Chondrocyte (in vitro differentiated cells): ENCODE data around the gene DLEC1. TPM values are rescaled to one million over a fixed set of nuclear protein-coding genes. Genes with fewer than 3 reads are reported as not detected.

ENCODE experiments used
- DNase-seq: peaks from one replicate; pipeline ENCODE4 v3.0.0; 2021; ENCODE audit warnings: mixed read lengths, low spot score
- H3K27ac Mint-ChIP-seq: one replicate; pipeline ENCODE4 v1.8.0; 2021; ENCODE audit warnings: mild to moderate bottlenecking, moderate library complexity, mixed read lengths; ENCODE audit not compliant: unreplicated experiment
- H3K27me3 Mint-ChIP-seq: 2 replicates; pipeline ENCODE4 v1.8.0; 2021; ENCODE audit warnings: low read depth, mixed read lengths
- H3K36me3 Mint-ChIP-seq: 2 replicates; pipeline ENCODE4 v1.8.0; 2021; ENCODE audit warnings: low read depth, mixed read lengths
- H3K4me1 Mint-ChIP-seq: 2 replicates; pipeline ENCODE4 v1.8.0; 2021; ENCODE audit warnings: low read depth, mild to moderate bottlenecking, mixed read lengths
- H3K4me3 Mint-ChIP-seq: one replicate; pipeline ENCODE4 v1.8.0; 2021; ENCODE audit warnings: mild to moderate bottlenecking, moderate library complexity, mixed read lengths; ENCODE audit not compliant: unreplicated experiment
- H3K9me3 Mint-ChIP-seq: 2 replicates; pipeline ENCODE4 v1.8.0; 2021; ENCODE audit warnings: low read depth, mixed read lengths
- CTCF ChIP-seq: fragments of 200-600 bp; sonication (generic); IDR thresholded peaks from 2 replicates; pipeline ENCODE4 v1.5.0; 2021; ENCODE audit warnings: antibody characterized with exemption, mild to moderate bottlenecking, moderate library complexity
- total RNA-seq: library from RNA; stranded (reverse); gene quantifications from 3 replicates; pipeline ENCODE4 v1.2.1, GENCODE V29; 2021

DLEC1 gene
- total RNA-seq, 1 donor from 2014 or later, result 0.17 TPM

DNA sequence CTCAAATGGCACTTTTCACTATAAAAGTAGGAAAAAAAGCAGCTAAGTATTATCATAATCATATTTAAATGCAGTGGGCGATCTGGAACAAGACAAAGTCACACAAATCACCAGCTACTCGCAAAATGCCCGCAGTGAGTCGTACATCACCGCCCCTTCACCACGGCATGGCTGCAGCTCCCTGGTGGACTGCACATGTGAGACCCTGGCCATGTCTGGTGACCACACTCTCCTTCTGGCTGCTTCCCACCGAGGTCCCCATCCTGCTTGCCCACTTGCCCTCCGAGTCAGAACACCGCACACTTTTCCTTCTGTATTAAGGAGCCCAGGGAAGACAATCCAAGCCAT, 59.3 kb downstream of the DLEC1 start:
- Mint-ChIP-seq H3K36me3 (peaks cover 4% of the 10 kb centered on the region), H3K4me3 (no peak overlapping the region), H3K9me3 (no peaks in the 10 kb centered on the region), H3K27me3 (peaks cover 38% of the 10 kb centered on the region), H3K4me1 (no peaks in the 10 kb centered on the region), H3K27ac (no peak overlapping the region)
- DNase-seq, result no peak
- TF ChIP-seq CTCF, result no peak

GRCh38 chr3:38099518-38099917, 60.5 kb downstream of the DLEC1 start:
- H3K4me1 Mint-ChIP-seq, result no peaks in the 10 kb centered on the region
- peaks cover 4% of the 10 kb centered on the region for H3K36me3 Mint-ChIP-seq
- H3K27ac Mint-ChIP-seq, result no peak overlapping the region
- peaks cover 36% of the 10 kb centered on the region for H3K27me3 Mint-ChIP-seq
- no peak for TF ChIP-seq CTCF
- DNase-seq, result no peak
- H3K4me3 Mint-ChIP-seq, result no peak overlapping the region
- peaks cover 2% of the 10 kb centered on the region for H3K9me3 Mint-ChIP-seq

- no peak overlapping the region for H3K4me3 Mint-ChIP-seq
- no peak for TF ChIP-seq CTCF
- H3K27ac Mint-ChIP-seq, result no peak overlapping the region
- H3K4me1 Mint-ChIP-seq, result no peaks in the 10 kb centered on the region
- peaks cover 11% of the 10 kb centered on the region for H3K9me3 Mint-ChIP-seq
- no peak for DNase-seq
- peaks cover 4% of the 10 kb centered on the region for H3K36me3 Mint-ChIP-seq
- peaks cover 33% of the 10 kb centered on the region for H3K27me3 Mint-ChIP-seq
These were observed 61.5 kb downstream of the DLEC1 start for GRCh38 chr3:38100498-38100897.

GRCh38 chr3:38101811-38102443, 62.9 kb downstream of the DLEC1 start:
- H3K9me3 Mint-ChIP-seq, result peaks cover 14% of the 10 kb centered on the region
- no peaks in the 10 kb centered on the region for H3K4me1 Mint-ChIP-seq
- no peak overlapping the region for H3K4me3 Mint-ChIP-seq
- DNase-seq, result no peak
- H3K27ac Mint-ChIP-seq, result no peak overlapping the region
- peaks cover 36% of the 10 kb centered on the region for H3K27me3 Mint-ChIP-seq
- no peak for TF ChIP-seq CTCF
- H3K36me3 Mint-ChIP-seq, result peaks cover 4% of the 10 kb centered on the region

- TF ChIP-seq CTCF, result no peak
- Mint-ChIP-seq H3K27me3 (peaks cover 36% of the 10 kb centered on the region), H3K27ac (no peak overlapping the region), H3K4me1 (no peaks in the 10 kb centered on the region), H3K36me3 (peaks cover 4% of the 10 kb centered on the region), H3K9me3 (peaks cover 14% of the 10 kb centered on the region), H3K4me3 (no peak overlapping the region)
- no peak for DNase-seq
These were observed 63.4 kb downstream of the DLEC1 start for GRCh38 chr3:38102444-38102814.
